HG03469 (cell line): Measurements from ENCODE around the gene RCOR1.

Source experiments
- ATAC-seq: cut with Tn5 transposase; IDR thresholded peaks from one replicate; pipeline ENCODE4 v1.9.1; 2021; ENCODE audit warnings: mild to moderate bottlenecking, moderate library complexity, moderate number of reproducible peaks; ENCODE audit not compliant: unreplicated experiment

The RCOR1 gene

GRCh38 chr14:102770147-102771123, 178.0 kb downstream of the RCOR1 start:
- no peak for ATAC-seq

- ATAC-seq, result no peak
Measured at GRCh38 chr14:102771144-102771543, 178.7 kb downstream of the RCOR1 start.

DNA sequence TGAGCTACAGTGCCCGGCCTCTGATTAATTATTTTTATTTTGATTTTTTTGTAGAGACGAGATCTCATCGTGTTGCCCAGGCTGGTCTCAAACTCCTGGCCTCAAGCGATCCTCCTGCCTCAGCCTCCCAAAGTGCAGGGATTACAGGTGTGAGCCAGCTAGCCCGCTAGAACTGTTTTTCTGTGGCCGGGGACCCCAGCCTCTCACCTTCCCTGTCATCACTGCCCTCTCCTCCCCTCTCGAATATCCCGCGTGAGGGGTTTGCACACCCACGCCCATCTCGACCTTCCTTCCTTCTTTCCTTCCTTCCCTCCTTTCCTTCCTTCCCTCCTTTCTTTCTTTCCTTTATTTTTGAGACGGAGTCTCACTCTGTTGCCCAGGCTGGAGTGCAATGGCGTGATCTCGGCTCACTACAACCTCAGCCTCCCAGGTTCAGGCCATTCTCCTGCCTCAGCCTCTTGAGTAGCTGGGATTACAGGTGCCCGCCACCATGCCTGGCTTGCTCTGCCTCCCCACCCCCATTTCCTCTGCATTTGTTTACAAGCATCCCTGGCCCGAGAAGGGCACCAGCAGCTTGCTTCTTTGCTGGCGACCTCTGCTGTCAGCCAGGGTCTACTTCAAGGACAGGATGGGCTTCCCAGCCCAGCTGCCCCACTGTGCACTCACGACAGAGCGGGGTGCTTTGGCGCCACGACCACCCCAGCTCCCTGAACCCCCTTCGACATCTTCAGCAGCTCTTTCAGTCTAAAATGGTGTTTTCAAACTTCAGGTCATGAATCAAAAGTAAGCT, 180.5 kb downstream of the RCOR1 start:
- ATAC-seq, result no peak

DNA sequence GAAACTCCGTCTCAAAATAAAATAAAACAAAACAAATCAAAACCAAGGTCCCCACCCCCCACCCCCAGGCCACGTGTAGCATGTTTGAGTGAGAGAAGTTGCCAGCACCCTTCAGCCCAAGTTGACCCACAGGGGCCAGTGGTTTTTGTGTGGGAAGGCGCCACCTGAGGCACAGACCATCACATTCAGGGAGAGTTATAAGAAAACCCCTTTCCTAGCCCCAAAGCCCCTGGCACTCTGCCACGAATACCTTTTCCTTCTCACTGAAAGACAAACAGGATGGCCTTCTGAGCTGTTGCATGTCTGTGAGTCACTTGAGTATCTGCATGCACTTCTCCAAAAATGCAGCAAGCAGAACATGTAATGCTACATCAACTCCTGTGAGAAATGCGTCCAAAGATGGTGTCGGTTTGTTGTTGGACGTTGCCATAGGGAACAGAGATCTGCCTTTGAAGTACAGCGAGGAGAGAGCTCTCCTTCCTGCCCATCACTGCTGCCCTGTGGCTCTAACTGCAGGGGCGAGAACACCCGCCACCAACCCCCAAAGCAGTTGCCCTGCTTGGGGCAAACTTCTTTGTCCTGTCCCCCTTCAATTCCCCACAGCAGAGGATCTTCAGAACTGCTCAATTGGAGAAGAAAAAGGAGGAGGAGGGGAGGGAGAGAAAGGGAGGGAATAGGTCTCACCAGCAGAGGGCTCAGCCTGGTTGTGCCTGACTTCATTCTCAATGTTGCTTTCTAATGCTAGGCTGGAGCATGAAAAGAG, 182.1 kb downstream of the RCOR1 start:
- ATAC-seq, result no peak

GRCh38 chr14:102775855-102776760, 183.7 kb downstream of the RCOR1 start:
- no peak for ATAC-seq

DNA sequence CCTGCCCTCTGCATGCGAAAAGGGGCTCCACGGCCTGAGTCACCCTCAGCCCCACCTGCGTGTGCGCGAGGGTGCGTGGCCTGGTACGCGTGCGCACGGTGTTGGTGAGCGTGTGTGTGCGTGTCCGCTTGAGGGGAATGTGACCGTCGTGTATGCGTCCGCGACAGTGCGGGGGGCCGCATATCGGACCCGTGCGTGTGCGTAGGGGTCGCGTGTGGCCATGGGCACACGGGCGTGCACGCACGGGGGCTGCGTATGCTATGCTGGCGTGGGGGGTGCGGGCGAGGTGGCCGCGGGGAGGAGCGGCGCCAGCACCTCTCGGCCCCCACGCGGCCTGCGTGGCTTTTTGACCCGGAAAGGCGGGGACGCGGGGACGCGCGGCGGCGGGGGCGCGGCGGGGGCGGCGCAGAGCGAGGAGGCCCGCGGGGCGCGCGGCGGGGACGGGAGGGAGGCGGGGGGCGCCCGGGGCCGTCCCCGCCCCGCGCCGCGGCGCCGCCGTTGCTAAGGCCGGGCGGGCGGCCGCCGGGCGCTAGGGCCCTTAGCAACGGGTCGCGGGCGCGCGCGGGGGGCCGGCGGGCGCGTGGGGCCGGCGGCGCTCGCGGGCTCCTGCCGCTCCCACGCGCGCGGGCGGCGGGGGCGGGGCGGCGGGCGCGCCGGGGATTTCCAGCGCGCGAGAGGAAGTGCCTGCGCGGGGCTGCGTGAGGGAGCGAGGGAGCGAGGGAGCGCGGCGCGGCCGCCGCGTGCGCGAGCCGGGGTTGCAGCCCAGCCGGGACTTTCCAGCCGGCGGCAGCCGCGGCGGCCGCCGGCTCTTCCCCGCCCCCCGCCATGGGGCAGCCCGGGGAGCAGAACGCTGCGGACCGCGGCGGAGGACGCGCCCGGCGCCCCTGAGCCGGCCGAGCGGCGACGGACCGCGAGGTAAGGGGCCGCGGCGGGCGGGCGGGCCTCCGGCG, 184.6 kb downstream of the RCOR1 start, which contains the start of gene TRAF3:
Gene TRAF3 (plus strand): TSS at position 689 of the 950 bp plus-strand sequence. CDS start 92,753 bp downstream, outside the sequence.
- ATAC-seq, result peak; percentile 38

GRCh38 chr14:102777711-102778337, 185.4 kb downstream of the RCOR1 start:
- peak; percentile 1 for ATAC-seq

- no peak for ATAC-seq
Measured at GRCh38 chr14:102778338-102779083, 186.1 kb downstream of the RCOR1 start.

GRCh38 chr14:102779084-102779462, 186.6 kb downstream of the RCOR1 start:
- no peak for ATAC-seq

DNA sequence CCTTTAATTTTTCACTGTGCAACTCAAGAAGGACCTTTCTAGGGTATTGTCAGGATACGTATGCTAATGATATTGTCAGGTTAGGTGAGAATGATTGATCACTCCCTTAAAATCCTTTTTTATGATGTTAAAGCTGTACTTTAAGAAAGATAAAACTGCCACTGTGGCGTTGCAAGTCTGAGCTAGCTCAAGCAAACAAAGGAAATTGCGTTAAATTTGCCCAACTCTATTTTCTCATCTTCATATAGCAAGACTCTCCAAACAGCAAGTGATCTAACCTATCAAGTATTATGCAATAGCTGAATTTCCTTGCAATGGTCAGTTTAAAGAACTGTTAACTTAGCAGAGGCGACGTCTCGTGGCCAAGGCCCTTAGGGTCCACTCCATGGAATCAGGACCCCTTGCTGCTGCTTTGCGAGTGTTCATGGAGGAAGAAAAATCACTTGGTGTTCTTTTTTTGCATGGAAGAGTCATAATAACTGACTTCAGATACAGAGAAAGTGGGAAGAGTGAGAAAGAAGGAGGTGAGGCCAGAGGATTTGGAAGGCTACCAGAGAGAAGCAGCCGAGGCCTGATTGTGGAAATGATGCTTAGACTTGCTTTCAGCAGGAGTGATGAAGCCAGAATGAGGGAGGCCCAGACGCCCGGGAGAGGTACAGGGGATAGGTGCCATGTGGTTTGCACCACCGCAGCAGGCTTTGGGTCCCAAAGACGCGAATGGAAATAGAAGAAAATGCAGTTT, 187.3 kb downstream of the RCOR1 start:
- ATAC-seq, result no peak
